ENCODE measurements around the gene COBLL1. TPM values are rescaled to one million over a fixed set of nuclear protein-coding genes. Genes with fewer than 3 reads are reported as not detected.

COBLL1 gene
- total RNA-seq, 1 experiment from 2014 or later, result 4.4 TPM

GRCh38 chr2:164701565-164701964 is 140.1 kb downstream of the COBLL1 start:
- DNase-seq (ENCODE audit: low read depth, low spot score) (no peak), ATAC-seq (no peak)
- Histone ChIP-seq H3K27me3 (ENCODE audit: control insufficient read depth, insufficient read depth, low read length) (no peaks in the 10 kb centered on the region), H3K27ac (ENCODE audit: low read length) (no peak overlapping the region), H3K4me3 (ENCODE audit: low read depth in 2 of 2, low read length in 2 of 2) (no peak overlapping the region), H3K4me1 (ENCODE audit: control insufficient read depth, insufficient read depth, low read length) (no peaks in the 10 kb centered on the region), H3K9me3 (ENCODE audit: control insufficient read depth, insufficient read depth, low read depth, low read length) (no peaks in the 10 kb centered on the region), H3K36me3 (ENCODE audit: control insufficient read depth, insufficient read depth, low read length) (no peaks in the 10 kb centered on the region)
- in situ Hi-C loops (cut with HindIII; ENCODE audit: low pct_unique_long_range_greater_than_20kb, low sequenced_read_pairs), result no loop called here
- CTCF ChIA-PET, result no interaction called here
- BruUV-seq (replicated peaks), result no TSS peak
- intact Hi-C loops (cut with micrococcal nuclease; ENCODE audit: unreplicated experiment), result no loop called here
- POLR2A ChIA-PET, result no interaction called here
- TF ChIP-seq REST (IDR thresholded peaks at IDR 0.05; ENCODE audit: insufficient read depth in 1 of 2, low read depth in 2 of 2, low read length in 1 of 2), result no peak
- no peak for TF ChIP-seq POLR2AphosphoS5 (IDR thresholded peaks at IDR 0.05; ENCODE audit: low read depth, low read length)
- no peak for TF ChIP-seq SIN3A (IDR thresholded peaks at IDR 0.05; ENCODE audit: borderline replicate concordance, insufficient read depth, low read depth, low read length)
- no peak for TF ChIP-seq CTCF (IDR thresholded peaks at IDR 0.05)
- TF ChIP-seq TCF7L2 (IDR thresholded peaks at IDR 0.05; ENCODE audit: low read depth, low read length), result no peak

GRCh38 chr2:164700390-164700789 is 141.2 kb downstream of the COBLL1 start:
- in situ Hi-C loops (cut with HindIII; ENCODE audit: low pct_unique_long_range_greater_than_20kb, low sequenced_read_pairs), result no loop called here
- intact Hi-C loops (cut with micrococcal nuclease; ENCODE audit: unreplicated experiment), result no loop called here
- no TSS peak for BruUV-seq (replicated peaks)
- no peaks in the 10 kb centered on the region for H3K4me1 ChIP-seq (ENCODE audit: control insufficient read depth, insufficient read depth, low read length)
- DNase-seq (ENCODE audit: low read depth, low spot score) (no peak), ATAC-seq (no peak)
- H3K9me3 ChIP-seq (ENCODE audit: control insufficient read depth, insufficient read depth, low read depth, low read length), result no peaks in the 10 kb centered on the region
- H3K27ac ChIP-seq (ENCODE audit: low read length), result no peak overlapping the region
- no peak for TF ChIP-seq REST (IDR thresholded peaks at IDR 0.05; ENCODE audit: insufficient read depth in 1 of 2, low read depth in 2 of 2, low read length in 1 of 2)
- no peak for TF ChIP-seq TCF7L2 (IDR thresholded peaks at IDR 0.05; ENCODE audit: low read depth, low read length)
- no peak for TF ChIP-seq SIN3A (IDR thresholded peaks at IDR 0.05; ENCODE audit: borderline replicate concordance, insufficient read depth, low read depth, low read length)
- no peak for TF ChIP-seq POLR2AphosphoS5 (IDR thresholded peaks at IDR 0.05; ENCODE audit: low read depth, low read length)
- TF ChIP-seq CTCF (IDR thresholded peaks at IDR 0.05), result no peak
- H3K36me3 ChIP-seq (ENCODE audit: control insufficient read depth, insufficient read depth, low read length), result no peaks in the 10 kb centered on the region
- POLR2A ChIA-PET, result no interaction called here
- CTCF ChIA-PET, result no interaction called here
- no peak overlapping the region for H3K4me3 ChIP-seq (ENCODE audit: low read depth in 2 of 2, low read length in 2 of 2)
- H3K27me3 ChIP-seq (ENCODE audit: control insufficient read depth, insufficient read depth, low read length), result no peaks in the 10 kb centered on the region

All from Panc1 (cell line).